HEK293 (cell line): ENCODE measurements around the gene TREH.

Source experiments
- BCL11A ChIP-seq: fragments of 450-650 bp; formaldehyde crosslinking; IDR thresholded peaks from 2 replicates; pipeline ENCODE4 v1.5.1; 2016; ENCODE audit warnings: low read depth, missing biosample characterization, missing genetic modification characterization
- PRDM1 ChIP-seq: fragments of 450-650 bp; formaldehyde crosslinking; IDR thresholded peaks from 2 replicates; pipeline ENCODE4; 2016; ENCODE audit warnings: missing biosample characterization, missing genetic modification characterization
- PRDM10 ChIP-seq: fragments of 450-650 bp; formaldehyde crosslinking; IDR thresholded peaks from 2 replicates; pipeline ENCODE4 v1.5.1; 2016; ENCODE audit warnings: missing biosample characterization, missing genetic modification characterization
- REST ChIP-seq: fragments of 450-650 bp; formaldehyde crosslinking; IDR thresholded peaks from 2 replicates; pipeline ENCODE4 v1.5.1; 2016; ENCODE audit warnings: missing biosample characterization, missing genetic modification characterization
- ZBTB49 ChIP-seq: fragments of 450-650 bp; formaldehyde crosslinking; IDR thresholded peaks from 2 replicates; pipeline ENCODE4 v1.5.1; 2016; ENCODE audit warnings: missing biosample characterization, missing genetic modification characterization, low read depth
- ZFP41 ChIP-seq: fragments of 450-650 bp; formaldehyde crosslinking; IDR thresholded peaks from 2 replicates; pipeline ENCODE4 v1.5.1; 2016; ENCODE audit warnings: missing biosample characterization, missing genetic modification characterization, borderline replicate concordance
- ZNF174 ChIP-seq: fragments of 450-650 bp; formaldehyde crosslinking; IDR thresholded peaks from 2 replicates; pipeline ENCODE4 v1.5.0; 2017; ENCODE audit warnings: missing biosample characterization, mild to moderate bottlenecking, missing genetic modification characterization
- ZNF184 ChIP-seq: fragments of 450-650 bp; IDR thresholded peaks from 2 replicates; pipeline ENCODE4 v1.5.1; 2018; ENCODE audit warnings: missing biosample characterization, mild to moderate bottlenecking, missing genetic modification characterization
- ZNF274 ChIP-seq, 2 experiments: fragments of 200-500 bp in 1 of 2; fragments of 450-650 bp in 1 of 2; sonication (Bioruptor generic) in 1 of 2; formaldehyde crosslinking in 1 of 2; IDR thresholded peaks; 2 replicates each; pipeline versions ENCODE4 v1.5.1 to v1.6.1; 2014 to 2016; ENCODE audit warnings: borderline replicate concordance in 1 of 2, inconsistent platforms in 1 of 2, low read length in 1 of 2, missing biosample characterization in 1 of 2, missing genetic modification characterization in 1 of 2
- ZNF302 ChIP-seq: fragments of 450-650 bp; formaldehyde crosslinking; IDR thresholded peaks from 2 replicates; pipeline ENCODE4 v1.5.1; 2016; ENCODE audit warnings: missing biosample characterization, missing genetic modification characterization, low read depth
- ZNF324 ChIP-seq: fragments of 450-650 bp; formaldehyde crosslinking; IDR thresholded peaks from 2 replicates; pipeline ENCODE4 v1.5.1; 2016; ENCODE audit warnings: missing biosample characterization, missing genetic modification characterization
- ZNF530 ChIP-seq: fragments of 450-650 bp; formaldehyde crosslinking; IDR thresholded peaks from 2 replicates; pipeline ENCODE4 v1.5.1; 2016; ENCODE audit warnings: low read depth, missing biosample characterization, missing genetic modification characterization
- TF ChIP-seq, protein P1 (sequence below): fragments of 450-650 bp; formaldehyde crosslinking; IDR thresholded peaks from 2 replicates; pipeline ENCODE4 v1.5.1; 2016; ENCODE audit warnings: missing biosample characterization, missing genetic modification characterization
- TF ChIP-seq, protein P2 (sequence below): fragments of 450-650 bp; formaldehyde crosslinking; IDR thresholded peaks from 2 replicates; pipeline ENCODE4 v1.5.1; 2016; ENCODE audit warnings: missing biosample characterization, missing genetic modification characterization

- TF ChIP-seq, protein P1, sequence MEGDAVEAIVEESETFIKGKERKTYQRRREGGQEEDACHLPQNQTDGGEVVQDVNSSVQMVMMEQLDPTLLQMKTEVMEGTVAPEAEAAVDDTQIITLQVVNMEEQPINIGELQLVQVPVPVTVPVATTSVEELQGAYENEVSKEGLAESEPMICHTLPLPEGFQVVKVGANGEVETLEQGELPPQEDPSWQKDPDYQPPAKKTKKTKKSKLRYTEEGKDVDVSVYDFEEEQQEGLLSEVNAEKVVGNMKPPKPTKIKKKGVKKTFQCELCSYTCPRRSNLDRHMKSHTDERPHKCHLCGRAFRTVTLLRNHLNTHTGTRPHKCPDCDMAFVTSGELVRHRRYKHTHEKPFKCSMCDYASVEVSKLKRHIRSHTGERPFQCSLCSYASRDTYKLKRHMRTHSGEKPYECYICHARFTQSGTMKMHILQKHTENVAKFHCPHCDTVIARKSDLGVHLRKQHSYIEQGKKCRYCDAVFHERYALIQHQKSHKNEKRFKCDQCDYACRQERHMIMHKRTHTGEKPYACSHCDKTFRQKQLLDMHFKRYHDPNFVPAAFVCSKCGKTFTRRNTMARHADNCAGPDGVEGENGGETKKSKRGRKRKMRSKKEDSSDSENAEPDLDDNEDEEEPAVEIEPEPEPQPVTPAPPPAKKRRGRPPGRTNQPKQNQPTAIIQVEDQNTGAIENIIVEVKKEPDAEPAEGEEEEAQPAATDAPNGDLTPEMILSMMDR (tag by site-specific recombination) = no peak
- TF ChIP-seq PRDM10 (tag by site-specific recombination) (no peak), ZNF184 (tag by site-specific recombination) (no peak), ZBTB49 (tag by site-specific recombination) (no peak), ZNF274 (IDR thresholded peaks at IDR 0.05; ENCODE audit: low read length) (no peak), ZNF274 (tag by site-specific recombination; IDR thresholded peaks at IDR 0.05; ENCODE audit: borderline replicate concordance) (no peak), ZNF324 (tag by site-specific recombination) (no peak), ZFP41 (tag by site-specific recombination) (no peak), ZNF302 (tag by site-specific recombination) (no peak), REST (tag by site-specific recombination) (no peak), ZNF530 (tag by site-specific recombination) (no peak), PRDM1 (tag by site-specific recombination) (no peak; the same call in 1 of the 2 replicates), ZNF174 (tag by site-specific recombination) (no peak), BCL11A (tag by site-specific recombination) (no peak)
- TF ChIP-seq, protein P2, sequence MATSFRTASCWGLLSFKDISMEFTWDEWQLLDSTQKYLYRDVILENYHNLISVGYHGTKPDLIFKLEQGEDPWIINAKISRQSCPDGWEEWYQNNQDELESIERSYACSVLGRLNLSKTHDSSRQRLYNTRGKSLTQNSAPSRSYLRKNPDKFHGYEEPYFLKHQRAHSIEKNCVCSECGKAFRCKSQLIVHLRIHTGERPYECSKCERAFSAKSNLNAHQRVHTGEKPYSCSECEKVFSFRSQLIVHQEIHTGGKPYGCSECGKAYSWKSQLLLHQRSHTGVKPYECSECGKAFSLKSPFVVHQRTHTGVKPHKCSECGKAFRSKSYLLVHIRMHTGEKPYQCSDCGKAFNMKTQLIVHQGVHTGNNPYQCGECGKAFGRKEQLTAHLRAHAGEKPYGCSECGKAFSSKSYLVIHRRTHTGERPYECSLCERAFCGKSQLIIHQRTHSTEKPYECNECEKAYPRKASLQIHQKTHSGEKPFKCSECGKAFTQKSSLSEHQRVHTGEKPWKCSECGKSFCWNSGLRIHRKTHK (tag by site-specific recombination) = no peak
Measured at GRCh38 chr11:118615282-118615975, 64.0 kb downstream of the TREH start.
